GM19463 (cell line): ENCODE measurements around the gene MYO9B.

ENCODE experiments used
- ATAC-seq: cut with Tn5 transposase; IDR thresholded peaks from one replicate; pipeline ENCODE4 v1.9.1; 2021; ENCODE audit warnings: mild to moderate bottlenecking, moderate library complexity; ENCODE audit not compliant: unreplicated experiment

Gene MYO9B

DNA sequence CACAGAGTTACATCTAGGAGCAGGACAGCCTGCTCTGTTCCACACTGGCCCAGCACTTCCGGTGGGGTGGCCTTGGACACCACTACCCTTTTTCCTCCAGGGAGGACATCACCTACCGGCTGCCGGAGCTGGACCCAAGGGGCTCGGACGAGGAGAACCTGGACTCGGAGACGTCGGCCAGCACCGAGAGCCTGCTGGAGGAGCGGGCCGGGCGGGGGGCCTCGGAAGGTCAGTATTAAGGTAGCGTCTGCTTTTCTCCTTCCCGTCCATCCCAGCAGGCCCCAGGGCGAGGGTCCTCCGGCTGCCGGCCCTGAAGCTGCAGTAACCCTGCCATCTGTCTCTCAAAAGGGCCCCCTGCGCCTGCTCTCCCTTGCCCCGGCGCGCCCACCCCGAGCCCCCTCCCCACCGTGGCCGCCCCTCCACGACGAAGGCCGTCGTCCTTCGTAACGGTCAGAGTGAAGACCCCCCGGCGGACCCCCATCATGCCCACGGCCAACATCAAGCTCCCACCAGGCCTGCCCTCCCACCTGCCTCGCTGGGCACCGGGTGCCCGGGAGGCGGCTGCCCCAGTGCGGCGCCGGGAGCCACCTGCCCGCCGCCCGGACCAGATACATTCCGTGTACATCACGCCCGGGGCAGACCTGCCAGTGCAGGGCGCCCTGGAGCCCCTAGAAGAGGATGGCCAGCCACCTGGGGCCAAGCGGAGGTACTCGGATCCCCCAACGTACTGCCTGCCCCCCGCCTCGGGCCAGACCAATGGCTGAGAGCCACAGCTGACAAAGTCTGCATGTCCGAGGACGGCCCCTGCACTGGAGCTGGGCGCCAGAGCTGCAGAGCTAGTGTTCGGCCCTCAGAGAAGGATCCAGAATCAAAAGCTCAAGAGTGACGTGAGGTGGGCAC is 136.2 kb downstream of the MYO9B start:
- ATAC-seq: no peak

DNA sequence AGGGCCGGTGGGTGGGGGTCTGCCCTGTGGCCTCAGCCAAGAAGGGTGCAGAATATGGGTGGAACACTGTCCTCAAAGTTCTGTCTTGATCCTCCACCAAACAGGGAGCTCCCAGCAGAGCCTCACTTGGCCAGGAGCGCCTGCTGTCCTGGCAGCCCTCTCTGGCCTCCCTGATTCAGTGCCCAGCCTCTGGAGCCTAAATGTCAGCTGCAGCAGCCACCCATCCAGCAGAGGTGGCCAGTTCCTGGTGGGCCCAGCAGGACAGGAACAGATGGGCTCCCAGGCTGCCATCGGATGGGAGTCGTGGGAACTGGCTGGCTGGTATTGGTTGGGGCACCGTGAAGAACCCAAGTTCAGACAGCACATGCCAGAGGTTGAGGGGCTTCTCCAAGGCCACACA is 137.8 kb downstream of the MYO9B start:
- no peak for ATAC-seq

DNA sequence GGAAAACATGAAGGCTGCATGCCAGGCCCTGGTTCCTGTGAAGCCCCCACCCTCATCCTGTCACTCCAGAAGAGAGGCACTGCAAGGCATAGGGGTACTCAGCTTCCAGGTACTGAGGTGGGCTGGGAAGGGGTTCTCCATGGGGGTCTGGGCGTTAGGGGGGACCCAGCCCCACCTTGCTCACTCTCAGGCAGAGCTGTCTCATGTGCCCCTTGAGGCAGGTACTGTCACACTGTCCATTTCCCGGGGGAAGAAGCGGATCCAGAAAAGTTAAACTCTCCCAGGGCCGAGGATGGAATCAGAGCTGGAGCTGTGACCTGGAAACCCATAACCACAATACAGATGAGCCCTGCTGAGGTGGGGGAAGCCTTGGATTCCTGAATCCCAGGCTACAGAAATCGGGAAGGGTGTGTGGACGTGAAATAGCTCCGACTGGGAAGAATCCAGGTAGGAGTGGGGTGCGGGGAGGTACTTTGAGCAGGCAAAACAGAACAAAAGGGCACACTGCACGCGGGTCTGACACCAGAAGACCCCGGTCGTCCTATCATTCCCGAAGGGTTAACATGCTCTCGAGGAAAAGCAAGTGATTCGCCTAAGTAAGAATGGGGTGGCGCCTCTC is 139.0 kb downstream of the MYO9B start:
- ATAC-seq: no peak

DNA sequence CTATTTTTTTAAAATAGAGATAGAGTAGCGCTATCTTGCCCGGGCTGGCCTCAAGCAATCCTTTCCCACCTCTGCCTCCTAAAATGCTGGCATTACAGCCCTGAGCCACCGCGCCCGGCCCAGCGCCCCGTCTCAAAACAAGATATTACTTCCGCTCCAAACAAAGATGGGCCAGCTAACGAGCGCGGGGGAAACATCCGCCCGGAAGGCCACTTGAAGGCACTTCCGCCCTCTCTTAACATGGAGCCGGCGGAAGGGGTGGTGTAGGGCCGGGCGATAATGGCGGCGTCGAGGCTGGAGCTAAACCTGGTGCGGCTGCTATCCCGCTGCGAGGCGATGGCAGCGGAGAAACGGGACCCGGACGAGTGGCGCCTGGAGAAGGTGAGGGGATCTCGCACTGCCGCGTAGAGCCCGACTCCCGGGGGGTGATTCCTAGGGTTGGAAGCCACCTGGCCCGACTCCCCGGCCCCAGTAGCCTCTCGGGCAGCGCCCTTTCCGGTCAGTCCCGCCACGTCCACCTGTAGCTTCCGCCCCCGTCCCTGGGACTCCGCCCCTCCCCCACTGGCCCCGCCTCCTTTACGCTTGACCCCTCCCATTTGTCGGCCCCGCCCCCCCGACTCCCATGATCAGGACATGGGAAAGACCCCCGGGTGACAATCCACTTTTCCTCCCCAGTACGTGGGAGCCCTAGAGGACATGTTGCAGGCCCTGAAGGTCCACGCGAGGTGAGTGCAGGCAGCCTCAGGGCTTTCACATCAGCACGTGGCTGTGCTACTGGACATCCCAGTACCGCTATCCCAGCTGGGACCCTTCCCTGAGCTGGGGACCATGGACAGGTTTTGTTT is 139.8 kb downstream of the MYO9B start, which contains the start of gene USE1:
Gene USE1 (plus strand): TSS at position 231 of the 845 bp plus-strand sequence. CDS start 49 bp downstream, at position 280.
- ATAC-seq: peak; percentile 80

DNA sequence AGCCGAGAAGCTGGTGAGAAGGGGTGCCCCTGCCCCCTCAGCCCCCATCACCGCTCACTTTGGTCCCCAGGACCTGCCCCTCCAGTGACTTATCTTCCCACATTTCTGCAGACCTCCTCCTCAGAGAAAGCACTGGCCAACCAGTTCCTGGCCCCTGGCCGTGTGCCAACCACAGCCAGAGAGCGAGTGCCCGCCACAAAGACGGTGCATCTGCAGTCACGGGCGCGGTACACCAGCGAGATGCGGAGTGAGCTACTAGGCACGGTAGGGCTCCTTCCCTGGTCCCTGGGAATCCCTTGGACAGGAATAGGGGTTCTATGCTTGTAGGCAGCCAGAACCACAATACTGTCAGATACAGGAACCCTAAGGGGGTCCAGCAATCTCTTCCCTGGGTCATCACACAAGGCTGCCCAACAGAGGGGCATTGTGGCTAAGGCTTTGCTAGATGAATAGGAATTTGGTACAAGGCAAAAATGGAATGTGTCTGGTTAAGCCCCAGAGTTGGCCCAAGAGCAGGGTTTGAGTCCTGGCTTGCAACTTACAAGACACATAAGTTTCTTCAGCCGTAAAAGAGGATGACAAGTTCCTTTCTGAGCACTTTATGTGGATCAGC is 140.6 kb downstream of the MYO9B start:
- no peak for ATAC-seq

DNA sequence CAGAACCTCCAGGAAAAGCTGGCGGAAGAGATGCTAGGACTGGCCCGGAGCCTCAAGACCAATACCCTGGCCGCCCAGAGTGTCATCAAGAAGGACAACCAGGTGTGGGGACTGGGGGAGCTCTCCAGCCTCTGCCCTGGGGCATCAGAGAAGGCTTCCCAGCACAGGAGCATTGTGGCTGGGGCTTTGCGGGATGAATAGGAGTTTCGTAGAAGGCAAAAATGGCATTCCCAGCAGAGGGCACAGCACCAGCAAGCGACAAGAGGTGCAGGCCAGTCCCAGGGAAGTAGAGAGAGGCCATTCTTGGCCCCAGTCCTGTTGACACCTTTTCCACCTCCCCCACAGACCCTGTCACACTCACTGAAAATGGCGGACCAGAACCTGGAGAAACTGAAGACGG is 143.7 kb downstream of the MYO9B start:
- ATAC-seq: no peak

DNA sequence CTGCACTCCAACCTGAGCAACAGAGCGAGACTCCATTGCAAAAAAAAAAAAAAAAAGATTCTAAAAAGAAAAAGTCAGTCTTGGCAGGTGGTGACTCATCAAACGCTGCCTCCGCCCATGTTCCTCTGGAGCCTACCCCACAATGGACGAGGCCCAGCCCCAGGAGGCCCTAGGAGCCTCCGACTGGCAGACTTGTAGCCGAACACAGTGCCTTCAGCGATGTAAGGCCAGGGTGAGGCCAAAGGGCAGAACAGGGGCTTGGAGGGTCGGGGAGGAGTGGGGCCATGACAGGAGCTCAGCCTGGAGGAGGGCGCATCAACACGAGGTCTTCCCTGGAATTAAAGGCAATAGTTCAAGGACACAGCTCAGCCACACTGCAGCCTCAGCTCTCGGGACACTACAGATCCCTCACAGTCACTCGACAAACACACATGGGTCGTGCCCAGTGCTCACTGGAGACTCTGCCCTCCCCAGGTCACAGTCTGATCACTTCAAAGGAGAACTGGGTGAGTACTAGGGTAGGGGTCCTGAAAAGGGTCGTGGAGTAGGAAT is 144.7 kb downstream of the MYO9B start:
- no peak for ATAC-seq

DNA sequence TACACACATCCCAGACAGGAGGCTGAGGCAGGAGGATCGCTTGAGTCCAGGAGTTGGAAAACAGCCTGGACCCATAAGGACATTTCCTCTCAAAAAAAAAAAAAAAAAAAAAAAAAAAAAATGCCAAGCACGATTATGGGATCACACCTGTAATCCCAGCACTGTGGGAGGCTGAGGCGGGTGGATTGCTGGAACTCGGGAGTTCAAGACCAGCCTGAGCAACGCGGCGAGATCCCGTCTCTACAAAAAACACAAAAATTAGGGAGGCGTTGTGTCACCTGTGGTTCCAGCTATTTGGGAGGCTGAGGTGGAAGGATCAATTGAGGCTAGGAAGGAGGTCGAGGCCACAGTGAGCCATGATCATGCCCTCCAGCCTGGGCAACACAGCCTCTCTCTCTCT is 149.5 kb downstream of the MYO9B start:
- no peak for ATAC-seq

DNA sequence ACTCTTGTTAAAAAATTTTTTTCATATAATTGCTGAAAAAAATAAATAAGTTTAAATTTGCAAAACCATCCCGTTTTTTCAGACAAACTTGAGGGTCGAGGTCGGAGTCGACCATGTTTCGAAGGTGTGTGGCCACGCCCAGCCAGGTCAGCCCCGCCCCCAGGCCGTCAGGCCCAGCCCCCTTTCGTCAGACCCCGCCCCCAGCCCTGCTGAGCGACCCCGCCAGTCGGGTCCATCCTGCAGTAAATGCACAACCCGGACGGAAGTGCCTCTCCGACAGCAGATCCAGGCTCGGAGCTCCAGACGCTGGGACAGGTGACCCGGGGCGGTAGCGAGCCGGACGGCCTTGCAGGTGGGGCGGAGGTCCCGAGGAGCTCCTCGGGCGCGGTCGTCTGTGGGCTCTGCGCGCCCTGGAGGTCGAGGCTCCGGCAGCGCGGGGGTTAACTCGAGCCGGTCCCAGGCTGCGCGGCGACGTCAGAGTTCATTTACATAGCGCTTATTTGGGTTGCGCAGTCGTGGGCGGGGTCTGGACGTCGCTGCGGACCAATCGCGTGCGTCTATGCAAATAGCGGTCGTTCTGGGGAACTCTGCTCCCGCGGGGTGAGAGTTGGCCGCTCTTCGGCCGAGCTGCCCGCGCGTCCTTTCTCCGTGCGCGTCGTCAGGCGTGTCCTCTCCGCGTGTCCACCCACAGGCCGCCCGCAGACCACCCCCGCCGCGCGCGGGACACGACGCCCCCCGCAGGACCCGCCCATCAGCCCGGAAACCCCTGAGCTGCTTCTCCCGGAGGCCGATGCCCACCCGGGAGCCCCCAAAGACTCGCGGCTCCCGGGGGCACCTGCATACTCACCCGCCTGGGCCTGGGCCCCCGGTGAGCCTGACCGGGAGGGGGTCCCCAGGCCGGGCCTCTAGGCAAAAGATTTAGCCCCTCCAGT is 150.7 kb downstream of the MYO9B start, which contains the start of gene OCEL1:
Gene OCEL1 (plus strand): TSS at position 225 of the 932 bp plus-strand sequence. CDS start 22 bp downstream, at position 247.
- ATAC-seq: peak; percentile 93

DNA sequence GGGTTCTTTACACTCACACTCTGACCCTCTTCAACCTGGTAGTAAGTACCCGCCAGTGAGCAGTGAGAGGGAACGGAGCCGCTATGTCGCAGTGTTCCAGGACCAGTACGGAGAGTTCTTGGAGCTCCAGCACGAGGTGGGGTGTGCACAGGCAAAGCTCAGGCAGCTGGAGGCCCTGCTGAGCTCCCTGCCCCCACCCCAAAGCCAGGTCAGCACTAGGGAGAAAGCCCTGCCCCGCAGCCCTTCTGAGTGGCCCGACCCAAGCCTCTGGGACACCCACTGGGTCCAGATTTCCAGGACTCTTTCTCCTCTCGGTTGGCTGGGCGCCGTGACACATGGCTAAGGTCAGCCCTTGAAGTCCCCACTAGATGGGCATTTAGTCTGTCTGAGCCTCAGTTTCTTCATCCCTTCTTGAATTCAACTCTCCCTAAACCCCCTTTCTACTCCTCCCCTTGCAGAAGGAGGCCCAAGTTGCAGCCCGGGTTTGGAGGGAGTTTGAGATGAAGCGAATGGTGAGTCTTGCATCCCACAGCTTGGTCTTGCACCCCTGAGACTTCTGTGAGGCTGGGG is 152.3 kb downstream of the MYO9B start:
- no peak for ATAC-seq

DNA sequence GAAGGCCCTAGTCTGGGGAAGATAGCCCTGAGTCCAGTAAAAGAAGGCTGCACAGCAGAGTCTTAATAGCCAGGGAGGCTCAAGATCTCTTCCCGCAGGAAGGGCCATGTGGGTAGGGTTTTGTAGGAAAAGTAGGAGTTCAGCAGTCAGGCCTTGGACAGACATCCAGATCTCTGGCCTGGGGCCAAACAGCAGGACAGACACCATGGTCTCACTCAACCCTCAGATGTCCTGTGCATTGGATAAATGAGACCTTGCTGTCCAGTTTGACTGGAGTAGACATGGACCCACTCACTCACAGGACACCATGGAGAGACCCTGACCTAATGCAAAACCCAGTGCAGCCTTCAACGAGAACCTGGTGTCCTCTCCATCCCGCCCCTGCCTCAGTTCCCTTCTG is 154.3 kb downstream of the MYO9B start:
- no peak for ATAC-seq

DNA sequence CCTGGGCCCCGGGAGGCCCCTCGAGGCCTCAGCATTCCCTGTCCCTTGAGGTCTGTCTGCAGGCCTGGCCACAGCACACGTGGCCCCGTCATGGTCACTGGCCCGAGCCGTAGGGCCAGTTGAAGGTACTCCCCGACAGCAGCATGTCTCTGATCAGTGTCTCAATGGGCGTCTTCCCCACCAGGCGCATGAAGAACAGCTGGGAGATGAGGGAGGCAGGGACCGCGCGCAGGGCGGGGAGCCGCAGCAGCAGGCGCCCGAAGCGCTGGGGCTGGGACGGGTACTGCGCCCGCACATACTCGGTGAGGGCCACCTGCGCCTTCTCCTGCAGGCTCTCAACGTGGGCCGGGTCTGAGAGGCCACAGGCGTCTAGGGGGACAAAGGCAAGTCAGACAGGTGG is 156.7 kb downstream of the MYO9B start:
- ATAC-seq: no peak

DNA sequence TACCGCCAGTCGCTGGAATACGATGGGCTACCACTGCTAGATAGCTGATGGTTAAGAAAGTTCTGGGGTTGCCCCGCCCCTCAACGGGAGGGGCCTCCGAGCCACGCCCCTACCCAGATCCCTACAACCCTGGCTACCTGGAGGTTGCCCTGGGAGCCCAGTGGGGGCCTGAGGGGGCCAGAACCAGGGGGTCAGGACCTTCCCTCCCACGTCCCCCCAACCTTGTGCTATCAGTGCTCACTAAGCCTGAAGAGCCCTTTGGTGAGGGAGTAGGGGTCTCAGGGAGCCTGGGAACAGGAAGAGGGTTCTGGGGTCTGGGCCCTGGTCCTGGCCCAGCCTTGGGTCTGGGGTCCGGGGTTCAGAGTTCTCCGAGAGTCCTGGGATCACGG is 159.3 kb downstream of the MYO9B start:
- peak; percentile 27 for ATAC-seq

DNA sequence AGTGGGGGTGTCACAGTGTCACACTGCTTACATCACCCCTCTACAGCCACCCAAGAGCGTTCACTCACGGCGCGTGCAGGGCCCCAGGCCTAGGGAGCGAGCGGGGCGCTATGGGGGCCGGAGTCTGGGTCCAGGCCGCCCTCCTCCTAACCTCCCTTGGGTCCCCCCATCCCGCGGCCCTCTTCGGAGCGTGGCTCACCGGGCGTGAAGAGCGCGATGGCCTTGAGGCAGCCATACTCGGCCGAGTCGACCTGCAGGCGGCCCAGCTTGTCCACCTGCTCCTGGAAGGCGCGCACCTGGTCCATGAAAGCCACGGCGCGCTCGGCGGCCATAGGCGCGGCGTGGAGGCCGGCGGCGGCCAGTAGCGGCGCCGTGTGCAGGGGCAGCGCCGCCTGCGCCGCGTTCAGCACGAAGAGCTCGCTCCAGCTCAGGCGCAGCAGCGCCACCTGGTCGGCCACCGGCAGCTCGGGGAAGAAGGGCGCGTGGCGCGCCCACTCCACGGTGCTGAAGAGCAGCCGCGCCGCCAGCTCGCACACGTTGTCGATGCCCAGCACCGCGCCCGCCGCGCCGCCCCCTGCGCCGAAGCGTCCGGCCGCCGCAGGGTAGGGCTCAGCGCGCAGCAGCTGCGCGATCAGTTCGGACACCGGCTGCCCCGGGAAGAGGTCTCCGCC is 159.9 kb downstream of the MYO9B start:
- peak; percentile 85 for ATAC-seq

DNA sequence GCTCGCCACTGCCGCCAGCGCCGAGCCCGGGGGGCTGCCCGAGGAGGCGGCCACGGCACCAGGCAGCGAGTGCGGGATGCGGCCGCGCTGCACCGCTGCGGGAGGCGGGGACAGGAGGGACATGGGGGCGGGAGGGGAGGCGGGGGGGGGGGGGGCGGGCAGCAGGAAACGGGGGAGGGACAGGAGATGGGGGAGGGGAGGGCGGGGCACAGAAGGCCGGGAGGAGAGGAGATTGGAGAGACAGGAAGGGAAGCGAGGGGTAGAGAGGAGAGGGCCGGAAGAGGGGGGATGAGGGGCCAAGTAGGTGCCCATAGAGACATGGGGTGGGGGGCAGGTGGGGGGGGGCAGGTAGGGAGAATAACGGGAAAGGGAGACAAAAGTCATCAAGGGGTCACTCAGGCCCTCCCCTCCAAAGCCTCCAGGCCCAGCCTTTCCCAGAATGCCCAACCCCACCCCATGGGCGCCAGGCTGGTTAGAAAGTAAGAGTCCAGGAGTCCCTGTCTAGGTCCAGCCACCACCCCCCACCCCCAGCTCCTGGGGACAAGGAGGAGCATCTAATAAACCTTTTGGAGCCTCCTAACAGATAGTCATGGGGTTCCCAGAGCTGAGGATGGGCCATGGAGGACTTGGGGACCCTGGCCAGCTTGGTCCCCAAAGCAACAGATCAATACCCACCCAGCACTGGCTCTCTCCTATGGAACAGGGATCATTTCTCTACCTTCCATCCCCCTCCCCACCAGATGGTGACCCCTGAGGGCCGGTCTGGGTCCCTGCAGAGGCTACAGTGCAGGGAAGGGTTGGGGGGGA is 160.6 kb downstream of the MYO9B start:
- ATAC-seq: peak; percentile 12

DNA sequence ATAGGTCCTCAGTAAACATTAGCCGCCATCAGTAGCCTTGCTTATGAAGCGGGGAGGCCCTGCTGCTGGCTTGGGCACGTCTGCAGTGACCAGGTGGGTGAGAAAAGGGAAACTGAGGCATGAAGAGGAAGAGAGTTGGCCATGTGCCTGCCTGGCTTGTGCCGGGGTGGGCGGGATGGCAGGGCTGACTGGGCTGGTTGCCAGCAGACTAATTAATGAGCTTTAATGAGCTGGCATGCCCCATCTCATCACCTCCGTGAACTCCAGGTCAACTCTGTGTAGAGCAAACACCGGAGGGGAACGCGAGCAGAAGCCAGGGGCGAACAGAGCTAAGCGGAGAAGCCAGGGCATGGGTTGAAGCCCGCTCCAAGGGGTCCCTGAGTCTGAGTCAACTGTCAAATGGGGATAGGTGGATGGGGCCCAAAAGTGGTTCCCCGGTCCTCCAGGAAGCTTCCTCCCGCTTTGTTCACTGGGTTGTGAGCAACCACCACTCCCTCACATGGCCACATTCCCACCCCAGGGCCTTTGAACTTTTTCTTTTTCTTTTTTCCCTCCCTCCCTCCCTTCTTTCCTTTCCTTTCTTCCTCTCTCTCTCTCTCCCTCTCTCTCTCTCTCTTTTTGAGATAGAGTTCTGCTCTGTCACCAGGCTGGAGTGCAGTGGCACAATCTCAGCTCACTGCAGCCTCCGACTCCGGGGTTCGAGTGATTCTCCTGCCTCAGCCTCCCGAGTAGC is 161.4 kb downstream of the MYO9B start:
- ATAC-seq: no peak
